Measurements from ENCODE around the gene PLAGL2. TPM values are rescaled to one million over a fixed set of nuclear protein-coding genes. Genes with fewer than 3 reads are reported as not detected.
A peak's percentile ranks its signal among the peaks of the same experiment; 100 is the strongest.

Gene PLAGL2
- total RNA-seq, 1 donor from 2014 or later, result 11.8 TPM

DNA sequence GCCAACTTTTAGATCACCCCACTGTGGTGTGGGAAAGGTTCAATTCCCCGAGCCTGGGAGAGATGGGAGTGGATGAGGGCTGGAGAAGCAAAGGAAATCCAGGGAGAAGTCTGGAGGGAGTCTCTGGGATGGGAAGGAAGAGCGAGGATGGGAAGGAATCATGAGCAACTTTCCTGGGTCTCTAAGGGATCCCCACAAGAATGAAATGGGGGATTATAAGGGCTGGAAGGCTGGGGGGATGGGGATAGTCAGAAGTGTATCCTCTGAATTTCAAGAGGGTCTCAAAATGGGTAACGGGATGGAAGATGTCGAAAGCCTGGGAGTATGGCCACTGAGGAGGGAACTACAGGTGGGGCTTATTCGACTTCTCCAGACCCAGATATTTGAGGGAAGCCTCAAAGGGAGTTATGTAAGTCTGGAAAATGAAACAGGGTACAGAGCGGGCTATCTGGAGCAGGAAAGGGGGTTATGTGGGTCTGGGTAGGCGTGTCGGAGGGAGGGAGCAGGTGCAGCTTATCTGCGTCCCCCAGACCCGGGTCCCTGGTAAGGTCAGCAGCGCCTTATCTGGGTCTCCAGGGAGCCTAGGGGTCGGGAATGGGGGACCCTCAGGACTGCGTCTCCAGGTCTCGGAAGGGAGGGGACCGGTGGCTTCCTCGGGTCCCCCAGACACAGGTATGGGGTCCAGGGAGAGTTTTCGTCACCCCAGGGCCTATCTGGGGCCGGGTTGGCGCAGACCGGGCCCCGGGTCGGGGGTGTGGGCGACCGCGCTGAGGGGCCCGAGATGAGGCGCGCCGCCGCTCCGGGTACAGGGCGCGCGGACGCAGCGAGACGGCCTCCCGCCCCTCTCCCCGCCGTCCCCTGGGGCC is 550 bp downstream of the PLAGL2 start:
- Mint-ChIP-seq H3K36me3 (ENCODE audit: unreplicated experiment) (peaks cover 9% of the 10 kb centered on the region), H3K4me1 (ENCODE audit: unreplicated experiment) (peaks cover 41% of the 10 kb centered on the region), H3K27me3 (ENCODE audit: unreplicated experiment) (no peaks in the 10 kb centered on the region), H3K4me3 (ENCODE audit: unreplicated experiment) (peak overlapping the region; percentile 97), H3K9me3 (ENCODE audit: unreplicated experiment) (no peaks in the 10 kb centered on the region), H3K27ac (ENCODE audit: unreplicated experiment) (peak overlapping the region; percentile 88)
- TF ChIP-seq, protein P1, sequence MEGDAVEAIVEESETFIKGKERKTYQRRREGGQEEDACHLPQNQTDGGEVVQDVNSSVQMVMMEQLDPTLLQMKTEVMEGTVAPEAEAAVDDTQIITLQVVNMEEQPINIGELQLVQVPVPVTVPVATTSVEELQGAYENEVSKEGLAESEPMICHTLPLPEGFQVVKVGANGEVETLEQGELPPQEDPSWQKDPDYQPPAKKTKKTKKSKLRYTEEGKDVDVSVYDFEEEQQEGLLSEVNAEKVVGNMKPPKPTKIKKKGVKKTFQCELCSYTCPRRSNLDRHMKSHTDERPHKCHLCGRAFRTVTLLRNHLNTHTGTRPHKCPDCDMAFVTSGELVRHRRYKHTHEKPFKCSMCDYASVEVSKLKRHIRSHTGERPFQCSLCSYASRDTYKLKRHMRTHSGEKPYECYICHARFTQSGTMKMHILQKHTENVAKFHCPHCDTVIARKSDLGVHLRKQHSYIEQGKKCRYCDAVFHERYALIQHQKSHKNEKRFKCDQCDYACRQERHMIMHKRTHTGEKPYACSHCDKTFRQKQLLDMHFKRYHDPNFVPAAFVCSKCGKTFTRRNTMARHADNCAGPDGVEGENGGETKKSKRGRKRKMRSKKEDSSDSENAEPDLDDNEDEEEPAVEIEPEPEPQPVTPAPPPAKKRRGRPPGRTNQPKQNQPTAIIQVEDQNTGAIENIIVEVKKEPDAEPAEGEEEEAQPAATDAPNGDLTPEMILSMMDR (IDR thresholded peaks at IDR 0.05), result no peak
- DNase-seq (ENCODE audit: extremely low spot score, unreplicated experiment), result no peak

GRCh38 chr20:32205843-32206759 is 1.4 kb downstream of the PLAGL2 start:
- H3K36me3 Mint-ChIP-seq (ENCODE audit: unreplicated experiment), result peaks cover 6% of the 10 kb centered on the region

DNA sequence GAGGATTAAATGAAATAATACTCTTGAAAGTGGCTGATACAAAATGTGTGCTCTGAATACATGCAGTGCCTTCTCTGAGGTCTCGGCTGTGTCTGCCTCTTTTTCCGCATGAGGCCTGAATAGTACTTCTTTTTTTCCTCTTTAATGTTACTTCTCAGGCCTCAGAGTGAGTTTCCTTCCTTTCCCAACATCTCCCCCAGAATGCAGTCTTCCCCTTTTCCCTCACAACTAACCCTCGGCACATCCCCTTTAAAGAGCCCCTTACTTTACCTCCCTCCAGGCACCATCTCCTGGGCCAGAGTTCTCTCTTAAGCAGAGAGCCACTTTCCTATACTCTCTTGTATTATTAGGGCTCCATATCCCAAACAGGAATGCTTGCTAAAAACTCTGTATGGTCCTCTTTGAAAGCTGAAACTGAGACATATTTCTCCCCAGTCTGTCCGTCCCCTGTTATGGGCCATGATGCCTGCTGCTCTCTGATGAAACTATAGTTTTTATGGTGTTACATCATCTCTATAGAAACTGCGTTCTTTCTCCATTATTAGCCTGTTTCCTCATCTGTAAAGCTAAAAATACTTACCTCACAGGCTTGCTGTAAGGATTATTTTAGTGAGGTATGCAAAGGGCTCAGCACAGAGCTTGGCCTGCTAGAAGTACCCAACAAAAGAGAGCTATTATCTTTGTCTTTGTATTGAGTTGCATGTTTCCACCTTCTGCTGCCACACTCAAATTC is 2.3 kb downstream of the PLAGL2 start:
- peak overlapping the region; percentile 97 for H3K4me3 Mint-ChIP-seq (ENCODE audit: unreplicated experiment)
- DNase-seq (ENCODE audit: extremely low spot score, unreplicated experiment), result no peak
- H3K9me3 Mint-ChIP-seq (ENCODE audit: unreplicated experiment), result no peaks in the 10 kb centered on the region
- H3K4me1 Mint-ChIP-seq (ENCODE audit: unreplicated experiment), result peaks cover 41% of the 10 kb centered on the region
- TF ChIP-seq, protein P1 (IDR thresholded peaks at IDR 0.05), result no peak
- H3K27ac Mint-ChIP-seq (ENCODE audit: unreplicated experiment), result peak overlapping the region; percentile 53
- H3K36me3 Mint-ChIP-seq (ENCODE audit: unreplicated experiment), result peaks cover 10% of the 10 kb centered on the region
- H3K27me3 Mint-ChIP-seq (ENCODE audit: unreplicated experiment), result no peaks in the 10 kb centered on the region

More at GRCh38 chr20:32205843-32206759, 1.4 kb downstream of the PLAGL2 start:
- Mint-ChIP-seq H3K9me3 (ENCODE audit: unreplicated experiment) (no peaks in the 10 kb centered on the region), H3K27me3 (ENCODE audit: unreplicated experiment) (no peaks in the 10 kb centered on the region), H3K4me3 (ENCODE audit: unreplicated experiment) (peak overlapping the region; percentile 97), H3K4me1 (ENCODE audit: unreplicated experiment) (peaks cover 41% of the 10 kb centered on the region), H3K27ac (ENCODE audit: unreplicated experiment) (peak overlapping the region; percentile 88)
- TF ChIP-seq, protein P1 (IDR thresholded peaks at IDR 0.05), result no peak
- DNase-seq (ENCODE audit: extremely low spot score, unreplicated experiment), result no peak

- Mint-ChIP-seq H3K4me1 (ENCODE audit: unreplicated experiment) (peaks cover 35% of the 10 kb centered on the region), H3K36me3 (ENCODE audit: unreplicated experiment) (peaks cover 8% of the 10 kb centered on the region), H3K4me3 (ENCODE audit: unreplicated experiment) (no peak overlapping the region), H3K27me3 (ENCODE audit: unreplicated experiment) (no peaks in the 10 kb centered on the region), H3K9me3 (ENCODE audit: unreplicated experiment) (no peaks in the 10 kb centered on the region), H3K27ac (ENCODE audit: unreplicated experiment) (no peak overlapping the region)
- TF ChIP-seq, protein P1 (IDR thresholded peaks at IDR 0.05), result no peak
- no peak for DNase-seq (ENCODE audit: extremely low spot score, unreplicated experiment)
Measured at GRCh38 chr20:32204205-32205109, 3.1 kb downstream of the PLAGL2 start.
